LNCaP clone FGC (cell line): Measurements from ENCODE around the gene SMG6.

Source experiments
- DNase-seq: peaks from one replicate; pipeline ENCODE4 v3.0.0-alpha.2; 2011; ENCODE audit warnings: low read depth
- H3K4me3 ChIP-seq: 2 replicates; pipeline ENCODE4 v1.5.1; 2011; ENCODE audit warnings: mild to moderate bottlenecking, low read depth, low read length, control low read depth
- CTCF ChIP-seq: IDR thresholded peaks from 2 replicates; pipeline ENCODE4 v1.5.1; 2012; ENCODE audit warnings: mild to moderate bottlenecking; ENCODE audit not compliant: control insufficient read depth, insufficient read depth; ENCODE audit errors: extremely low read depth

Gene SMG6

GRCh38 chr17:2213291-2213960 is 90.2 kb downstream of the SMG6 start:
- DNase-seq, result no peak
- no peak for TF ChIP-seq CTCF
- no peak overlapping the region for H3K4me3 ChIP-seq

GRCh38 chr17:2212400-2212981 is 91.1 kb downstream of the SMG6 start:
- DNase-seq, result no peak
- TF ChIP-seq CTCF, result no peak
- no peak overlapping the region for H3K4me3 ChIP-seq

GRCh38 chr17:2211661-2212399 is 91.8 kb downstream of the SMG6 start:
- no peak for DNase-seq
- H3K4me3 ChIP-seq, result no peak overlapping the region
- no peak for TF ChIP-seq CTCF

- no peak for TF ChIP-seq CTCF
- no peak overlapping the region for H3K4me3 ChIP-seq
These were observed 92.9 kb downstream of the SMG6 start for GRCh38 chr17:2210726-2211125.

GRCh38 chr17:2207815-2208515 is 95.6 kb downstream of the SMG6 start:
- no peak for DNase-seq
- no peak for TF ChIP-seq CTCF
- H3K4me3 ChIP-seq, result no peak overlapping the region

More at GRCh38 chr17:2210726-2211125, 92.9 kb downstream of the SMG6 start:
- DNase-seq, result no peak

- no peak for DNase-seq
- no peak overlapping the region for H3K4me3 ChIP-seq
- no peak for TF ChIP-seq CTCF
These were observed 99.2 kb downstream of the SMG6 start for GRCh38 chr17:2204393-2204792.
